GM18870 (cell line): ENCODE results near the gene KRTAP9-6.
"Not testable (repeated sequence)": the region's sequence is repeated elsewhere in the genome, so short reads cannot be mapped to it uniquely, and the experiment has no call there.

Source experiments
- ATAC-seq: cut with Tn5 transposase; IDR thresholded peaks from one replicate; pipeline ENCODE4 v1.9.1; 2021; ENCODE audit warnings: moderate library complexity; ENCODE audit not compliant: unreplicated experiment

KRTAP9-6 gene

DNA sequence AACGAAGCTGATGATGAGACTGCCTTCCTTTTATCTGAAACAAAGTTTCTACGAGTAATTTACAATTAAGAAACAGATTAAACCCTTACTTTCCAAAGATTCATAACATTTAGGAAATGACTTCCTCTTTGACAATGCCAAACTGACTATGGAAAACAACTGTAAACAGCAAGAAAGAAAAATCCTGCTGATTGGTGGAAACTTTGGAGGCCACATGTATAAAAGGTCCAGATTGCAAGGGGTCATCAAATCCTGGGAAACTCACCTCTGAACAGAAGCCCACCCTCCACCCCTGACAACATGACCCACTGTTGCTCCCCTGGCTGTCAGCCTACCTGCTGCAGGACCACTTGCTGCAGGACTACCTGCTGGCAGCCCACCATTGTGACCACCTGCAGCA is at the start of gene KRTAP9-6:
KRTAP9-6 (plus strand) TSS at position 301 of the 400 bp plus-strand sequence; CDS start at position 301, 0 bp downstream.
- ATAC-seq = no peak

DNA sequence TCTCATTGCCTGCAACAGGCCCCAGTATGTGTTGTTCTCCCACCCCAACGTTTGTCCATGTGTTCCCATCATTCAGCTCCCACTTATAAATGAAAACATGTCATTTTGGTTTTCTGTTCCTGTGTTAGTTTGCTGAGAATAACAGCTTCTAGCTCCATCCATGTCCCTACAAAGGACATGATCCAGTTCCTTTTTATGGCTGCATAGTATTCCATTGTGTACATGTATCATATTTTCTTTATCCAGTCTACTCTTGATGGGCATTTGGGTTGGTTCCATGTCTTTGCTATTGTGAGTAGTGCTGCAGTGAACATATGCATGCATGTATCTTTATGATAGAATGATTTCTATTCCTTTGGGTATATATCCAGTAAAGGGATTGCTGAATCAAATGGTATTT is 49.5 kb upstream of the KRTAP9-6 start:
- no peak for ATAC-seq

GRCh38 chr17:41223821-41224220 is 41.4 kb upstream of the KRTAP9-6 start:
- ATAC-seq = no peak

DNA sequence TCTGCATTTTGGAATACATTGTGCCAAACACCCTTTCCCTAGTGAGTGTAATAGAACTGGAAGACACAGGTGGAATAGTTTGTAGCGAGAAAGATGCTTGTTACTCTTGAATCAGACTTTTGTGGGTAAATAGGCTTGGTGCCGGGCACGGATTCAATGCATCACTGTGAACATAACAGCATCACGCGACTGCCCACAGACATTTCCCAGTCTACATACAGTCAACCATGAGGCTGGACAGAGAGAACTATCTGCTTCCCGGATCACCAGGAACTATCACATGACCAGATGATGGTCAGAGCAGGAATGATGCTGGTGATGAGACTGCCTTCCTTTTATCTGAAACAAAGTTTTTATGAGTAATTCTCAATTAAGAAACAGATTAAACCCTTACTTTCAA is 39.1 kb upstream of the KRTAP9-6 start:
- ATAC-seq = no peak

DNA sequence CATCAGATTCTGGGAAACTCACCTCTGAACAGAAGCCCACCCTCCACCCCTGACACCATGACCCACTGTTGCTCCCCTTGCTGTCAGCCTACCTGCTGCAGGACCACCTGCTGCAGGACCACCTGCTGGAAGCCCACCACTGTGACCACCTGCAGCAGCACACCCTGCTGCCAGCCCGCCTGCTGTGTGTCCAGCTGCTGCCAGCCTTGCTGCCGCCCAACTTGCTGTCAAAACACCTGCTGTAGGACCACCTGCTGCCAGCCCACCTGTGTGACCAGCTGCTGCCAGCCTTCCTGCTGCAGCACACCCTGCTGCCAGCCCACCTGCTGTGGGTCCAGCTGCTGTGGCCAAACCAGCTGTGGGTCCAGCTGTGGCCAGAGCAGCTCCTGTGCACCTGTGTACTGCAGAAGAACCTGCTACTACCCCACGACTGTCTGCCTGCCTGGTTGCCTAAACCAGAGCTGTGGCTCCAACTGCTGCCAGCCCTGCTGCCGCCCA is 38.5 kb upstream of the KRTAP9-6 start, which contains the start of gene KRTAP9-2:
KRTAP9-2 (plus strand) TSS at position 51 of the 498 bp plus-strand sequence; CDS start at position 58, 7 bp downstream.
- not testable (repeated sequence) for ATAC-seq

- ATAC-seq = no peak
Observed at GRCh38 chr17:41230094-41230493, 35.1 kb upstream of the KRTAP9-6 start.

DNA sequence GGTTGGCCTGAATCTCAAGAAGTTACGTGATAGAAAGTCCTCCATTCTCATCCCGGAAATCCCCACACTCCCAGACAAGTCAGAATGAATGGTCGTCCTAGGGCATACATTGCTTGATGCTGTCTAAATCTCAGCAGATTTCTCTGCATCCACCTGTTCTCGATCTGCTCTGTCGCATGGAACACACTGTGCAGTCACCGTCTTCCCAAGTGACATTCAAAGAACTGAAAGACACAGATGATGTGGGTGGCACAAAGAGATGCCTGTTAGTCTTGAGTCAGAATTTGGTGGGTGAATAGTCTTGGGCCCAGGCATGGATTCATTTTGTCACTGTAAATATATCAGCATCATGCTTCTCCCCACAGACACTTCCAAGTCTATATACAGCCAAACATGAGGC is 33.4 kb upstream of the KRTAP9-6 start:
- no peak for ATAC-seq

DNA sequence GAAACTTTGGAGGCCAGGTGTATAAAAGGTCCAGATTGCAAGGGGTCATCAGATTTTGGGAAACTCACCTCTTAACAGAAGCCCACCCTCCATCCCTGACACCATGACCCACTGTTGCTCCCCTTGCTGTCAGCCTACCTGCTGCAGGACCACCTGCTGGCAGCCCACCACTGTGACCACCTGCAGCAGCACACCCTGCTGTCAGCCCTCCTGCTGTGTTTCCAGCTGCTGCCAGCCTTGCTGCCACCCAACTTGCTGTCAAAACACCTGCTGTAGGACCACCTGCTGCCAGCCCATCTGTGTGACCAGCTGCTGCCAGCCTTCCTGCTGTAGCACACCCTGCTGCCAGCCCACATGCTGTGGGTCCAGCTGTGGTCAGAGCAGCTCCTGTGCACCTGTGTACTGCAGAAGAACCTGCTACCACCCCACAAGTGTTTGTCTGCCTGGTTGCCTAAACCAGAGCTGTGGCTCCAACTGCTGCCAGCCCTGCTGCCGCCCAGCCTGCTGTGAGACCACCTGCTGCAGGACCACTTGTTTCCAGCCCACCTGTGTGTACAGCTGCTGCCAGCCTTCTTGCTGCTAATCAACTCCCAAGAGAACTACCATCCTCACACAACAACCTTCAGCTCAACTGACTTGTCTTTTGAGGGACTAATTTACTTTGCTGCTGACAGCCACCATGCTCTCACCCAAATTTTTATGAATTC is 32.6 kb upstream of the KRTAP9-6 start, which contains the start of gene KRTAP9-3:
KRTAP9-3 (plus strand) TSS at position 51 of the 707 bp plus-strand sequence; CDS start at position 104, 53 bp downstream.
- ATAC-seq = not testable (repeated sequence)

GRCh38 chr17:41237116-41237515 is 28.1 kb upstream of the KRTAP9-6 start:
- not testable (repeated sequence) for ATAC-seq

- ATAC-seq = not testable (repeated sequence)
Observed at GRCh38 chr17:41237949-41238437, 27.2 kb upstream of the KRTAP9-6 start, which contains the start of gene KRTAP9-8. Gene KRTAP9-8 (plus strand): TSS chr17:41237999. CDS start chr17:41238052, 53 bp downstream.

- not testable (repeated sequence) for ATAC-seq
Observed at GRCh38 chr17:41246995-41247787, 18.0 kb upstream of the KRTAP9-6 start.

GRCh38 chr17:41249637-41250240 is 15.4 kb upstream of the KRTAP9-6 start, which contains the start of gene KRTAP9-4:
Gene KRTAP9-4 (plus strand): TSS chr17:41249687. CDS start chr17:41249721, 34 bp downstream.
- not testable (repeated sequence) for ATAC-seq

DNA sequence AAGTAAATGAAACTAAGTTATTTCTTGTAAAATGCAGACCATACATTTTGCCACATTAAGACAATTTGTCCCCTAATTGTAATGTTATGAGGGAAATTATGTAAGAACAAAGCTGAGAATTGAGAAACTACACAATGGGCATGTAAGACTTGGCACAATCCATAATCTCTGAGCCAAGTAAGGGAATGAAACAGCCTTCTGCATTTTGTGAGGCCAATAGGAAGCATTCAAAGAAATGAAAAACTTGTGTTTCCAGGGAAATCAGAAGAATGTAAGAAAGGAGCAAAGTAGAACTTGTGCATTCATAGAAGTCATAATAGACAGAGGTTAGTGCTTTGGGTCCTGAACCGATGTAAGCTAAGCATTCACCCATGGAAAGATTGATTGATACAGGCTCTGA is 13.9 kb upstream of the KRTAP9-6 start:
- ATAC-seq = no peak

GRCh38 chr17:41254861-41255260 is 10.3 kb upstream of the KRTAP9-6 start:
- ATAC-seq = no peak

DNA sequence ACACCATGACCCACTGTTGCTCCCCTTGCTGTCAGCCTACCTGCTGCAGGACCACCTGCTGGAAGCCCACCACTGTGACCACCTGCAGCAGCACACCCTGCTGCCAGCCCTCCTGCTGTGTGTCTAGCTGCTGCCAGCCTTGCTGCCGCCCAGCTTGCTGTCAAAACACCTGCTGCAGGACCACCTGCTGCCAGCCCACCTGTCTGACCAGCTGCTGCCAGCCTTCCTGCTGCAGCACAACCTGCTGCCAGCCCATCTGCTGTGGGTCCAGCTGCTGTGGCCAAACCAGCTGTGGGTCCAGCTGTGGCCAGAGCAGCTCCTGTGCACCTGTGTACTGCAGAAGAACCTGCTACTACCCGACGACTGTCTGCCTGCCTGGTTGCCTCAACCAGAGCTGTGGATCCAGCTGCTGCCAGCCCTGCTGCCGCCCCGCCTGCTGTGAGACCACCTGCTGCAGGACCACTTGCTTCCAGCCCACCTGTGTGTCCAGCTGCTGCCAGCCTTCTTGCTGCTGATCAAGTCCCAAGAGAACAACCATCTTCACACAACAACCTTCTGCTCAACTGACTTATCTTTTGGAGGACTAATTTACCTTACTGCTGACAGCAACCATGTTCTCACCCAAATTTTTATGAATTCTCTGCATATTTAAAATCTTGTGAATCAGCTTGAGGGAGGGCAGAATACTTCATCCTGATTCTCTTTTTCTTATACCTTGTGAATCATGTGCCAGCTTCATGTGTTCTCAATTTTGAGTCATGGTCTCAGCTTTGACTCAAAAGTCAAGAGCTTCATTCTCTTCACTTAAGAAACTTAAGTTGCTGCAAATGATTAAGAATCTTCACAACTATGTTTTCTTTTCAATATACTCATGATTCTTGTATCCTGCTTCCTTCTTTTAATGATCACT is 9.5 kb upstream of the KRTAP9-6 start, which contains the start of gene KRTAP9-9:
KRTAP9-9 (plus strand) TSS at position 4 of the 910 bp plus-strand sequence.
- ATAC-seq = not testable (repeated sequence)

- no peak for ATAC-seq
Observed at GRCh38 chr17:41256291-41256685, 8.9 kb upstream of the KRTAP9-6 start.

DNA sequence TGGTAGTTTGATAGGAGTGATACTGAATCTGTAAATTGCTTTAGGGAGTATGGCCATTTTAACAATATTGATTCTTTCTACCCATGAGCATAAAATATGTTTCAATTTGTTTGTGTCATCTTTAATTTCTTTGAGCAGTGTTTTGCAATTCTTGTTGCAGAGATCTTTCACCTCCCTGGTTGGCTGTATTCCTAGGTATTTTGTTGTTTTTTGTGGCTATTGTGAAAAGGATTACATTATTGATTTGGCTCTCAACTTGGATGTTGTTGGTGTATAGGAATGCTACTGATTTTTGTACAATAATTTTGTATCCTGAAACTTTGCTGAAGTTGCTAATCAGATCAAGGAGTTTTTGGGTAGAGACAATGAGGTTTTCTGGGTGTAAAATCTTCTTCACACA is 6.8 kb upstream of the KRTAP9-6 start:
- no peak for ATAC-seq

- ATAC-seq = no peak
Observed at GRCh38 chr17:41263212-41263611, 2.0 kb upstream of the KRTAP9-6 start.

DNA sequence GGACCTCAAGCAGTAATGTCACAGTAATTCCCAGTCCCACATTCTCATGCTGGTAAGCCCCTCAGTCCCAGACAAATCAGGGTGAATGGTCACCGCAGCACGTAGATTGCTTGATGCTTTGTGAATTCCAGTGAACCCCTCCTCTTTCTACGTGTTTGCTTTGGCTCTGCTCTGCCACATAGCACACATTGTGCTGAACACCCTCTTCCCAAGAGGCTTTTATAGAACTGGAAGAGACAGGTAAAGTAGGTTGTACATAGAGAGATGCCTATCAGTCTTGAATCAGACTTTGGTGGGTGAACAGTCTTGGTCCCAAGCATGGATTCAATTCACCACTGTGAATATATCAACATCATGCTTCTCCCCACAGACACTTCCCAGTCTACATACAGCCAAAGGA is 579 bp upstream of the KRTAP9-6 start:
- no peak for ATAC-seq

- ATAC-seq = no peak
Observed at GRCh38 chr17:41267711-41268110, 2.5 kb downstream of the KRTAP9-6 start.
